H1 (cell line): ENCODE measurements around the gene C1orf50. TPM values are rescaled to one million over a fixed set of nuclear protein-coding genes. Genes with fewer than 3 reads are reported as not detected.
A peak's percentile ranks its signal among the peaks of the same experiment; 100 is the strongest.

Experiments
- CTCF ChIA-PET: fragments of 300-600 bp; sonication (Branson Sonifier 250); formaldehyde crosslinking; loops from one replicate; lab custom pipeline; 2021; ENCODE audit not compliant: partially characterized antibody; lab: Charles Lee
- POLR2A ChIA-PET: fragments of 300-600 bp; sonication (Branson Sonifier 250); formaldehyde crosslinking; loops from one replicate; lab custom pipeline; 2021; ENCODE audit warnings: inconsistent platforms; ENCODE audit not compliant: partially characterized antibody; lab: Charles Lee
- DNase-seq, 2 experiments: peaks; one replicate each; pipeline versions ENCODE4 v3.0.0 to v3.0.0-alpha.2; 2010 to 2022; ENCODE audit warnings: low spot score in 2 of 2, low read depth in 1 of 2, mixed read lengths in 1 of 2
- FAIRE-seq: peaks from 2 replicates; lab custom pipeline; 2011; peaks lifted over from hg19 to GRCh38; lab: Jason Lieb, UNC
- H2AFZ ChIP-seq: 2 replicates; pipeline ENCODE4 v1.8.1; 2012; ENCODE audit warnings: low read length, inconsistent platforms
- H2AK5ac ChIP-seq: 2 replicates; pipeline ENCODE4 v1.6.1; 2013; ENCODE audit warnings: low read depth, low read length
- H2BK120ac ChIP-seq: replicated peaks from 2 replicates; pipeline ENCODE3; 2013; ENCODE audit warnings: low read depth, low read length, inconsistent platforms
- H2BK12ac ChIP-seq: 2 replicates; pipeline ENCODE4 v1.6.1; 2013; ENCODE audit warnings: low read depth, low read length
- H2BK15ac ChIP-seq: 2 replicates; pipeline ENCODE4 v1.6.1; 2013; ENCODE audit warnings: low read length
- H2BK20ac ChIP-seq: 2 replicates; pipeline ENCODE4 v1.6.1; 2013; ENCODE audit warnings: low read length
- H2BK5ac ChIP-seq: 2 replicates; pipeline ENCODE4 v1.6.1; 2013; ENCODE audit warnings: low read depth, low read length
- H3K14ac ChIP-seq: 2 replicates; pipeline ENCODE4 v1.6.1; 2013; ENCODE audit warnings: inconsistent platforms; ENCODE audit not compliant: insufficient read length
- H3K18ac ChIP-seq: 2 replicates; pipeline ENCODE4 v1.6.1; 2013; ENCODE audit warnings: low read length; ENCODE audit errors: extremely low read depth
- H3K23ac ChIP-seq: 2 replicates; pipeline ENCODE4 v1.6.1; 2013; ENCODE audit warnings: inconsistent platforms; ENCODE audit not compliant: insufficient read length
- H3K23me2 ChIP-seq: 2 replicates; pipeline ENCODE4 v1.6.1; 2013; ENCODE audit warnings: low read depth, low read length
- H3K27ac ChIP-seq: 2 replicates; pipeline ENCODE4 v1.6.1; 2011; ENCODE audit warnings: low read depth, low read length, inconsistent platforms
- H3K27me3 ChIP-seq, 4 experiments: replicated peaks in 1 of 4; 1 replicate in 1 of 4; 2 replicates in 3 of 4; pipeline versions ENCODE4 v1.6.1 to v1.8.1; 2011 to 2013; ENCODE audit warnings: low read length in 3 of 4, mild to moderate bottlenecking in 3 of 4, inconsistent platforms in 2 of 4, mixed read lengths in 2 of 4, moderate library complexity in 1 of 4; ENCODE audit not compliant: control insufficient read depth in 3 of 4, insufficient read depth in 3 of 4; ENCODE audit errors: extremely low read depth in 1 of 4
- H3K36me3 ChIP-seq, 4 experiments: 2 replicates each; pipeline versions ENCODE4 v1.6.1 to v1.8.1; 2011 to 2013; ENCODE audit warnings: mild to moderate bottlenecking in 4 of 4, low read length in 3 of 4, moderate library complexity in 2 of 4, control low read depth in 1 of 4, inconsistent platforms in 1 of 4; ENCODE audit not compliant: insufficient read depth in 4 of 4, control insufficient read depth in 2 of 4
- H3K4ac ChIP-seq: replicated peaks from 2 replicates; pipeline ENCODE3; 2013; ENCODE audit warnings: low read length, low read depth, mixed read lengths, inconsistent platforms; ENCODE audit not compliant: insufficient read length
- H3K4me1 ChIP-seq, 4 experiments: replicated peaks in 1 of 4; 1 replicate in 1 of 4; 2 replicates in 3 of 4; pipeline versions ENCODE4 v1.6.1 to v1.8.1; 2011 to 2013; ENCODE audit warnings: low read length in 3 of 4, inconsistent platforms in 2 of 4, mixed read lengths in 1 of 4; ENCODE audit not compliant: insufficient read depth in 4 of 4, control insufficient read depth in 3 of 4
- H3K4me2 ChIP-seq, 2 experiments: 2 replicates each; pipeline versions ENCODE4 v1.6.1 to v1.8.1; 2011 to 2013; ENCODE audit warnings: low read depth in 2 of 2, low read length in 2 of 2, control low read depth in 1 of 2, inconsistent platforms in 1 of 2, mild to moderate bottlenecking in 1 of 2; ENCODE audit not compliant: insufficient read depth in 1 of 2
- H3K4me3 ChIP-seq, 4 experiments: fragments of 200-600, 300-600 bp in 1 of 4; sonication (generic), shearing (Covaris generic), sonication (Bioruptor Twin) in 1 of 4; 2 replicates each; pipeline versions ENCODE4 v1.5.1 to v1.8.1; 2011 to 2016; ENCODE audit warnings: low read length in 4 of 4, low read depth in 3 of 4, control low read depth in 2 of 4, inconsistent platforms in 2 of 4, mild to moderate bottlenecking in 2 of 4, mixed read lengths in 1 of 4, moderate library complexity in 1 of 4; ENCODE audit not compliant: insufficient read depth in 2 of 4; ENCODE audit errors: extremely low read depth in 1 of 4
- H3K56ac ChIP-seq: replicated peaks from 2 replicates; pipeline ENCODE3; 2013; ENCODE audit warnings: low read depth, mild to moderate bottlenecking, mixed read lengths, low read length, inconsistent platforms; ENCODE audit not compliant: insufficient read length
- H3K79me1 ChIP-seq: 2 replicates; pipeline ENCODE4 v1.6.1; 2013; ENCODE audit warnings: low read depth, low read length, control low read depth
- H3K79me2 ChIP-seq, 2 experiments: 2 replicates each; pipeline versions ENCODE4 v1.6.1 to v1.8.1; 2012 to 2013; ENCODE audit warnings: low read length in 2 of 2, mild to moderate bottlenecking in 2 of 2, inconsistent platforms in 1 of 2; ENCODE audit not compliant: insufficient read depth in 2 of 2, control insufficient read depth in 1 of 2
- H3K9ac ChIP-seq, 4 experiments: replicated peaks in 1 of 4; 1 replicate in 1 of 4; 2 replicates in 3 of 4; pipeline versions ENCODE4 v1.6.1 to v1.8.1; 2011 to 2013; ENCODE audit warnings: low read depth in 3 of 4, low read length in 3 of 4, control low read depth in 2 of 4, mild to moderate bottlenecking in 2 of 4, moderate library complexity in 2 of 4, inconsistent platforms in 1 of 4; ENCODE audit errors: extremely low read depth in 1 of 4
- H3K9me3 ChIP-seq, 2 experiments: 2 replicates each; pipeline versions ENCODE4 v1.6.1 to v1.8.1; 2012 to 2013; ENCODE audit warnings: mild to moderate bottlenecking in 2 of 2, moderate library complexity in 2 of 2, control low read depth in 1 of 2, inconsistent platforms in 1 of 2, low read depth in 1 of 2, low read length in 1 of 2, mixed read lengths in 1 of 2; ENCODE audit not compliant: insufficient read depth in 2 of 2
- H4K20me1 ChIP-seq, 2 experiments: replicated peaks in 1 of 2; 2 replicates each; pipeline versions ENCODE3 to v1.8.1; 2011 to 2013; ENCODE audit warnings: inconsistent platforms in 2 of 2, low read length in 2 of 2, mild to moderate bottlenecking in 1 of 2; ENCODE audit not compliant: insufficient read depth in 2 of 2, control insufficient read depth in 1 of 2
- H4K5ac ChIP-seq: 2 replicates; pipeline ENCODE4 v1.6.1; 2013; ENCODE audit warnings: low read length, low read depth, mixed read lengths, inconsistent platforms; ENCODE audit not compliant: insufficient read length
- H4K8ac ChIP-seq: 2 replicates; pipeline ENCODE4 v1.8.0; 2013; ENCODE audit warnings: mild to moderate bottlenecking, moderate library complexity, low read length, inconsistent platforms; ENCODE audit not compliant: insufficient read depth; ENCODE audit errors: extremely low read depth
- H4K91ac ChIP-seq: replicated peaks from 2 replicates; pipeline ENCODE3; 2013; ENCODE audit warnings: low read length, mixed read lengths, inconsistent platforms; ENCODE audit not compliant: insufficient read length
- EP300 ChIP-seq, 2 experiments: IDR thresholded peaks; 1 replicate in 1 of 2; 2 replicates in 1 of 2; pipeline ENCODE4 v1.6.1; 2011 to 2012; ENCODE audit warnings: low read depth in 2 of 2, low read length in 2 of 2, mild to moderate bottlenecking in 2 of 2, borderline replicate concordance in 1 of 2, inconsistent platforms in 1 of 2, moderate library complexity in 1 of 2
- RAD21 ChIP-seq, 2 experiments: IDR thresholded peaks in 1 of 2; conservative IDR thresholded peaks in 1 of 2; 2 replicates each; pipeline ENCODE4 v1.6.1; 2011; ENCODE audit warnings: low read depth in 2 of 2, low read length in 2 of 2, improper control_type of control experiment in 1 of 2, inconsistent platforms in 1 of 2, mild to moderate bottlenecking in 1 of 2, moderate library complexity in 1 of 2
- RNF2 ChIP-seq: fragments of 200-900, 300-1000 bp; sonication (generic); IDR thresholded peaks from 2 replicates; pipeline ENCODE4 v1.7.1; 2016; ENCODE audit warnings: borderline replicate concordance, low read depth, mild to moderate bottlenecking, antibody characterized with exemption, low read length; ENCODE audit not compliant: poor library complexity, severe bottlenecking; ENCODE audit errors: missing control alignments
- SAP30 ChIP-seq: fragments of 300-600 bp; sonication (generic); IDR thresholded peaks from 2 replicates; pipeline ENCODE4 v1.7.1; 2012; ENCODE audit warnings: low read length, moderate library complexity, mild to moderate bottlenecking, inconsistent platforms; ENCODE audit not compliant: insufficient read depth, insufficient replicate concordance
- SP4 ChIP-seq: IDR thresholded peaks from 2 replicates; pipeline ENCODE4 v1.6.1; 2012; ENCODE audit warnings: low read length, inconsistent platforms
- WGBS, 2 experiments: shearing (Covaris generic) in 1 of 2; methylation state at CpG; one replicate each; pipeline versions ENCODE4 v1.1.6 to v1.1.7; 2013 to 2015; ENCODE audit warnings: low lambda C conversion rate in 2 of 2, mixed read lengths in 2 of 2, inconsistent platforms in 1 of 2, low coverage in 1 of 2, missing lambda C conversion rate in 1 of 2; ENCODE audit not compliant: insufficient replicate concordance in 2 of 2, insufficient coverage in 1 of 2, insufficient read length in 1 of 2; ENCODE audit errors: extremely low coverage in 1 of 2, missing lambda C conversion rate in 1 of 2; 5-methylcytosine and 5-hydroxymethylcytosine counted together
- polyA plus RNA-seq, 7 experiments: library from polyadenylated mRNA; depleted of rRNA in 3 of 7; stranded (reverse) in 5 of 7; unstranded in 2 of 7; fragments of >200 nt in 5 of 7; fragments of 200-250 nt in 2 of 7; gene quantifications; 1 replicate in 5 of 7; 2 replicates in 1 of 7; 4 replicates in 1 of 7; pipeline versions ENCODE4 v1.2.1 to v1.2.3, GENCODE V29; 2011 to 2013; ENCODE audit warnings: missing spikeins in 2 of 7, mixed read lengths in 2 of 7
- total RNA-seq: library from RNA; stranded (reverse); fragmentation: NEBNext Ultra II Directional; extraction: Animal tissue kit (Norgen Biotek cat#: 25700); gene quantifications from 2 replicates; pipeline ENCODE4 v1.2.1, GENCODE V29; 2021
- TF ChIP-seq, protein P1 (sequence below), 3 experiments: IDR thresholded peaks; 1 replicate in 2 of 3; 2 replicates in 1 of 3; pipeline versions ENCODE4 v1.5.1 to v1.6.1; 2011; ENCODE audit warnings: low read length in 3 of 3, mild to moderate bottlenecking in 3 of 3, inconsistent platforms in 2 of 3, low read depth in 1 of 3, moderate library complexity in 1 of 3; ENCODE audit not compliant: insufficient read depth in 1 of 3; ENCODE audit errors: control extremely low read depth in 1 of 3

The C1orf50 gene
- total and polyA plus RNA-seq, 2 of the 8 experiments (the other 6 are each of a cell fraction or from before 2014, with no cell fraction given): 3.2 to 7.1 TPM

DNA sequence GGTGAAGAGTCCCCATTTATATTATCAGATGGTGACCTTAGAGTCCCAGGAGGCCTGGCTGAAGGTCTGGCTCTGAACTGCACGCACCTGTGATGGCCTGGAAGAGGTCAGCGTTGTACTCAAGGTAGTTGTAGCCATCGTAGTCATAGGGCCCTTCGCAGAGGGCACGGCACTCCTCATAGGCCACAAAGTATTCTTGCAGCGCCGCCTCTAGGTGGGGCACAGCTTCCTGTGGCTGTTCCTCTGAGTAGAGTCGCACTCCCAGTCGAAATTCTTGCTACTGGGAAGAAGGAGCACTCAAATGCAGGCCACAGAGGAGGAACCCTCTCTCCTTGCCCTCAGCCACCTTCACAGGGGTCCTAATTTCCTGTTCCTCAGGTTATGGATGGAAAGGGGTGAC is 7.9 kb upstream of the C1orf50 start:
- FAIRE-seq (no peak), DNase-seq (no peak)
- Histone ChIP-seq H3K23ac (no peak overlapping the region), H3K9me3 (no peaks in the 10 kb centered on the region), H4K5ac (no peak overlapping the region), H3K9ac (no peak overlapping the region), H3K36me3 (peaks cover 8 to 42% (median 32%) of the 10 kb centered on the region in 4 experiments; a peak in 7 of 8 replicates), H3K18ac (no peak overlapping the region), H2BK12ac (no peak overlapping the region), H2BK5ac (no peak overlapping the region), H3K14ac (no peak overlapping the region), H3K27ac (no peak overlapping the region), H2BK20ac (no peak overlapping the region), H3K4me1 (no peaks in the 10 kb centered on the region), H3K79me1 (no peaks in the 10 kb centered on the region), H2AK5ac (no peak overlapping the region), H2AFZ (no peak overlapping the region), H3K23me2 (no peaks in the 10 kb centered on the region), H4K20me1 (no peaks in the 10 kb centered on the region), H3K79me2 (no peaks in the 10 kb centered on the region), H3K4me3 (no peak overlapping the region), H4K91ac (no peak overlapping the region), H3K4me2 (no peak overlapping the region), H2BK120ac (no peak overlapping the region), H3K27me3 (no peaks in the 10 kb centered on the region), H3K4ac (no peak overlapping the region), H4K8ac (no peak overlapping the region), H3K56ac (no peak overlapping the region), H2BK15ac (no peak overlapping the region)
- ChIA-PET POLR2A (interaction anchor here (1.8 kb wide), 1 partner anchor 76 kb away, joined by 9 read pairs; the partner anchor contains the start of gene YBX1), CTCF (interaction anchor here (0.6 to 6.8 kb wide), 9 partner anchors 12 to 314 kb away, joined by 3 to 77 read pairs (median 4); partner anchors contain the start of gene CLDN19)
- WGBS, 2 experiments: 83% methylated on average over 9 of the region's 9 CpGs; no CpG with 5 or more reads in 1 of the 2 experiments
- TF ChIP-seq SAP30 (no peak), SP4 (no peak), RNF2 (no peak), RAD21 (IDR thresholded peaks at IDR 0.05 in 1 of 2, conservative IDR thresholded peaks at IDR 0.05 in 1 of 2; ENCODE audit: low read depth in 2 of 2, low read length in 2 of 2) (peak in 1 of 2 experiments; percentile 45; a peak in 3 of 4 replicates), EP300 (IDR thresholded peaks at IDR 0.05; ENCODE audit: borderline replicate concordance in 1 of 2, low read depth in 2 of 2, low read length in 2 of 2) (no peak)
- TF ChIP-seq, protein P1, sequence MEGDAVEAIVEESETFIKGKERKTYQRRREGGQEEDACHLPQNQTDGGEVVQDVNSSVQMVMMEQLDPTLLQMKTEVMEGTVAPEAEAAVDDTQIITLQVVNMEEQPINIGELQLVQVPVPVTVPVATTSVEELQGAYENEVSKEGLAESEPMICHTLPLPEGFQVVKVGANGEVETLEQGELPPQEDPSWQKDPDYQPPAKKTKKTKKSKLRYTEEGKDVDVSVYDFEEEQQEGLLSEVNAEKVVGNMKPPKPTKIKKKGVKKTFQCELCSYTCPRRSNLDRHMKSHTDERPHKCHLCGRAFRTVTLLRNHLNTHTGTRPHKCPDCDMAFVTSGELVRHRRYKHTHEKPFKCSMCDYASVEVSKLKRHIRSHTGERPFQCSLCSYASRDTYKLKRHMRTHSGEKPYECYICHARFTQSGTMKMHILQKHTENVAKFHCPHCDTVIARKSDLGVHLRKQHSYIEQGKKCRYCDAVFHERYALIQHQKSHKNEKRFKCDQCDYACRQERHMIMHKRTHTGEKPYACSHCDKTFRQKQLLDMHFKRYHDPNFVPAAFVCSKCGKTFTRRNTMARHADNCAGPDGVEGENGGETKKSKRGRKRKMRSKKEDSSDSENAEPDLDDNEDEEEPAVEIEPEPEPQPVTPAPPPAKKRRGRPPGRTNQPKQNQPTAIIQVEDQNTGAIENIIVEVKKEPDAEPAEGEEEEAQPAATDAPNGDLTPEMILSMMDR (IDR thresholded peaks at IDR 0.05; ENCODE audit: control extremely low read depth in 1 of 3, insufficient read depth in 1 of 3, low read depth in 1 of 3, low read length in 3 of 3): peak; percentile 37 to 64 (median 62); a peak in 3 of 4 replicates
